Stimulated activated CD4-positive, alpha-beta T cell treated with anti-CD3 and anti-CD28 coated beads, Interleukin-4, amount 100 ng/mL, for 4 hours (primary cell): ENCODE data around the gene INPP5B.
"Not testable (repeated sequence)": the region's sequence is repeated elsewhere in the genome, so short reads cannot be mapped to it uniquely, and the experiment has no call there.

Experiments
- DNase-seq, 2 experiments: peaks; one replicate each; pipeline ENCODE4 v3.0.0-alpha.2; 2020

INPP5B gene

DNA sequence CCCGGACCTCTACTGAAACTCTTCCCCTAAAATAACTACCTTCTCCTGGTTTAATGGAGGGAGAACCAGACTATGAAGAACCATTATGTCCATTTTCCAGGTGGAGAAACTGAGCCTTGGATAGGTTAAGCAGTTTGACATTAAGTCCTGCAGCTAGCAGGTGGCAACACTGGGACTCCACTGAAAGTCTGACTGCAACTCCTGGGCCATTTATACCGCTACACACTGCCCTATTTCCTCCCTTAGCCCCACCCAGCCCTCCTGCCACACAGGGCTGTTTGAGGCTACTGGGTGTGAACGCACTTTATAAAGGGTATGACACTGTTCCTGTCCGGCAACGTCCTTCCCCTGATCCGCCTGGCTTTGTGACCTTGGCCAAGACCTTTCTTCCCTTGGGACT, 511 bp upstream of the INPP5B start:
- DNase-seq, result no peak

DNA sequence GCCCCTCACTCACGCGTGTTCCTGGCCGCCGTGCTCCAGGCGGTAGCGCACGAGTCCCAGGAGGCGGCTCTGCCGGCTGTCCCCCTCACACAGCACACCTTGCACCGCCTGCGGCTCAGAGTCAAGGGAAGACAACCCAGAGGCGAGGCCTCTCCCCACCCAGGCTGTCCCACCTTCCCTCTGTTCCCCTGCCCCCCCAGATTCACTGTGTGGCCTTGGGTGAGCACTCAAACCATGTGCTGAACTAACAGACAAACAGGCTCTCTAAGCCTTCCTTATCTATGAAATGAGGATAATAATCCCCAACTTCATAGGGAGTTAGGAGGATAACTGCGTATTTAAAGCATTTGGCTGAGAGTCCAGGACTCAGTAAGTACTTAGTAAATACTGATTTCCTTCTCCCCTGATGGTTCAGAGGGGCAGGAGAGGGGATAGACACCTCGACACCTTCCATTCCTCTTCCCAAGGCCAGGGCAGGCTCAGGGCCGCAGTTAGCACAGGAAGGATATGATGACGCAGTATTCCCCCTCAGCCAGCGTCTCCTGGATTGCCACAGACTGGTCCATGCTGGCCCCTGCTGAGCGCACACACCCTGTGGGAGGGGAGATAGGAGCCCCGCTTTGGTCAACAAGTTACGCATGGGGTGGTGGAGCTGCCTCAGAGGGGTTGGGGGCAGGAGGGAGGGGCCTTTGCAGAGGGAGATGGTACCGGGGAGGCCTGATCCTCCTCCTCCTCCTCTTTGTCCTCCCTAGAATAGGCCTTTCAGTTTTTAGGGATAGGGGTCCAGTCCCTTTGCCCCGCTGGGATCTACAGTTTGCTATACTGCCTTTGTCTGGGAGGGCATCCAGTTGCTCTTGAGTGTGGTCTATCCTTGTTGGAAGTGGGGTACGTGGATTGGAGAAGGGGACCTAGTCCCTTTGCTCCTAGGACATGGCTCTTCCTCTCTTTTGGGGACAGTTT, 830 bp downstream of the INPP5B start:
- DNase-seq, result no peak

DNA sequence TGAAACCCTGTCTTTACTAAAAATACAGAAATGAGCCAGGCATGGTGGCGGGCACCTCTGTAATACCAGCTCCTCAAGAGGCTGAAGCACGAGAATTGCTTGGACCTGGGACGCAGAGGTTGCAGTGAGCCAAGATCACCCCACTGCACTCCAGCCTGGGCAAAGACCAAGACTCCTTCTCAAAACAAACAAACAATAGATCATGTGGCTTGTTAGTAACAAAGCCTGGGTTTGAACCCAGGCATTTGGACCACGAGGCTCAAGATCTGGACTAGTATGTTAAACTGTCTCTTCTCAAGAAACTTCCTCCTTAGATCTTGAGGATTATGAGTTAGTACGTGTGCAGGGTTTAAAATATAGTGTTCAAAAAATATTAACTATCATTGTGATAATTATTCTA, 1.6 kb downstream of the INPP5B start:
- no peak for DNase-seq

DNA sequence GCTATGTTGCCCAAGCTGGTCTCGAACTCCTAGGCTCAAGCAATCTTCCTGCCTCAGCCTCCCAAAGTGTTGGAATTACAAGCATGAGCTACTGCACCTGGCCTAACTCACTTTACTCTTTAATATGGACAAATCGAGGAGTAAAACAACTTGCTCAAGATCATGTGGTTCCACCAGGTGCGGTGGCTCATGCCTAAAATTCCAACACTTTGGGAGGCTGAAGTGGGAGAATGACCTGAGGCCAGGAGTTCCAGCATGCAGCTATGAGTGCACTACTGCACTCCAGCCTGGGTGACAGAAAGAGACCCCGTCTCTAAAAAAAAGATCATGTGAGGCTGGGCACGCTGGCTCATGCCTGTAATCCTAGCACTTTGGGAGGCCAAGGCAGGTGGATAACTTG, 2.0 kb downstream of the INPP5B start:
- DNase-seq, result no peak

DNA sequence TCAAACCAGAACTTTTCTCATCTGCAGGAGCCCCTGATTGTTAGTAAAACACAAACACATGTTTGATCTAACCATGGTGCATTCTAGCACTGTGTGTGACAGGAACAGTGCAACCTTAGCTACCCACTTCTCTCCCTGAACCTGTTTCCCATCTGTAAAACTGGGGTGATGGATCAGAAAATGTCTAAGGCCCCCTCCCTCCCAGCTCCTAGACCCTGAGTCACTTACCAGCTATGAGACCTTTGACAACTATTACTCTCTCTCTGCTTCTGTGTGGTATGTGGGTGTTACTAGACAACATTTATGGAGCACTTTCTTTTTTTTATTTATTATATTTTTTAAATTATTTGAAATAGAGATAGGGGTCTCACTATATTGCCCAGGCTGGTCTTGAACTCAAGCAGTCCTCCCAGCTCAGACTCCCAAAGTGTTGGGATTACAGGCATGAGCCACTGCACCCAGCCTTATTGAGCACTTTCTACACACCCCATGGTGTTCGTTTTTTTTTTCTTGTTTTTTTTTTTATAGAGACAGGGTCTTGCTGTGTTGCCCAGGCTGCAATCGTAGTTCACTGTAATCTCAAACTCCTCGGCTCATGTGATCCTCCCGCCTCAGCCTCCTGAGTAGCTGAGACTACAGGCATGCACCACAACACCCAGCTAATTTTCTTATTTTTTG, 2.6 kb downstream of the INPP5B start:
- no peak for DNase-seq

DNA sequence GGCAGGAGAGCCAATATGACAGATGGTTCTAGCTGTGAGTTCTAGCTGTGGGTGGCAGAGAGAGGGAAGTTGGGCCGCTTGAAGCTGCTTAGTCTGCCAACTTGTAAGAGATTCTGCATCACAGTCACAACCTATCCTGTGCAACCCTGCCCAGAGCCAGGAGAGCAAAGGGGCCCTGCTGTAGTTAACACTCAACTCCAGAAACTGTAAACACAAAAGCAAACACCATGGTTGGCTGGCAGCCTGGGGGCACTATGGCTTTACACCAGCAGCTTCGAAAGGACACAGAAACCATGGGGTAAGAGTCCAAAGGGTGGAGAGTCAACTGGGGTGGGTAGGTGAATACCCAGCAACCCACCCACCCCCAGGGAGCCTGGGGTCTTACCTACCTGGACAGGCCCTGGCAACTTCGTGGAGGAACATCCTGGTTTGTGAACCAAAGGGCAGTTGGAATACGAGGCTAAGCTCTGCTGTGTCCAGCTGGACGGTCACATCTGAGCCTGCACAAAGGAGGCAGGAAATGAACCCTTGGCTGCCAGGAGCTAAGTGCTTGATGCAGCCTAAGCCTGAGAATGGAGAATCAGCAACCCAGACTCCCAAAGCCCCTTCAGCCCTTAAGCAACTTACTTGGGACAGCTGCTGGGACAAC, 6.4 kb downstream of the INPP5B start:
- no peak for DNase-seq

DNA sequence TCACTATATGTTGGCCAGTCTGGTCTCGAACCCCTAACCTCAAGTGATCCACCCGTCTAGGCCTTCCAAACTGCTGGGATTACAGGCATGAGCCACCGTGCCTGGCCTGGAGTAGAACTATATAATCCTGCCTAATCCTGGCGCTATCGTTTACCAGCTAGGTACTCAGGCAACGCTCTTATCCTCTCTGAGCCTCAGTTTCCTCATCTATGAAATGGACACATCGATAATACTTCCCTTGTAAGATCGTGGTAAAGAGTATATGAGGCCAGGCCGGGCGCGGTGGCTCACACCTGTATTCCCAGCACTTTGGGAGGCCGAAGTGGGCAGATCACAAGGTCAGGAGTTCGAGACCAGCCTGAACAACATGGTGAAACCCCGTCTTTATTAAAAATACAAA, 10.1 kb downstream of the INPP5B start:
- DNase-seq, result not testable (repeated sequence)

DNA sequence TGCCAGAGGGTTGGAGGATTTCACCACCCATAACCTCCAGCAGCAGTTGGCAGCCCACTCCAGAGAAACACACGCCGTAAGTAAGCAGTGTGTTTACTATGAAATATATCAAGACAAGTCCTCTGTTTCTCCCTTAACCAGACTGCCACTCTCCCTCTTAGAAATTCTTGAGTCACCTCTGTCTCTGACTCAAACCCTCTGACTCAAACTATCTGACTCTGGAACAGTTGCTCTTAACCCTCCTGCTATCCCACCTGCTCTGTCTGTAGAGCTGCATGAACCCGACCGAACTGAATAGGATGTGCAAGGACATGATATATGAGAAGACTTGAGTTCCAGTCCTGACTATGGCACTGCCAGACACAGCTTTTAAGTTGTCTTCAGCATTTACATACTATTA, 14.1 kb downstream of the INPP5B start:
- no peak for DNase-seq

DNA sequence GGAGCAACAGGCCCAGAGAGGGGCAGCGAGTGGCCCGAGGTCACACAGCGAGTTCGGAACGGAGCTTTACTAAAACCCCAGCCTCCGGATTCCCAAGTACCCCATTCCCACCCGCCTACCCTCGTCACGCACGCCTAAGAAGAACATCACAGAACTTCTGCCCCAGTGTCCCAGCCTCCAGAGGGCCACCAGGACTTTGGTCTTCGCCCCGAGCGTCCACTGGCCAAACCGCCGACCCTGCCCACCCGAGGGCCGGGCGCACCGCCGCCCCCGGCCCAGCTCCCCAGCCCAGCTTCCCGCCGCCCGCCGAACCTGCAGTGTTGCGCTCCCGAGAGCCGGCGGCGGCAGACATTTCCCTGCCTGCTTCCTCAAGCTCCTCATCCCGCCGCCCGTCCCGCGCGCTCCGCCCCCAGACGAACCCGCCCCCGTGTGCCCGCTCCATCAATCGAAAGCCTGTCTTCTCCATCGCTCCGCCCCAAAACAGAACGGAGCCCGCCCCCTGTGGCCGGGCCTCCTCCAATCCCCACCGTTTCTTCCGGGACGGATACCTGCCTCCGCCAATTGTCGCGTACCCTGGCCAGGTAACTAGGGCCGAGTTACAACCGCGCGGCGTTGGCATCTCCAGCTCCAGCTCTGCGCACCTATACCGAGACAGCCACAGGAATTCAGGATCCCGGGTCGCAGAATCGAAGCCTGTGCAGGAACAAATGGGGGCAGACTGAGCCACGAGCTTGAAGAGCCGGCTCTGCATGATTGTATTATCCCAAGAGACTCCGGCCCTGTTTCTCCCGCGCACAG, 15.3 kb downstream of the INPP5B start:
- DNase-seq, result peak; percentile 96

DNA sequence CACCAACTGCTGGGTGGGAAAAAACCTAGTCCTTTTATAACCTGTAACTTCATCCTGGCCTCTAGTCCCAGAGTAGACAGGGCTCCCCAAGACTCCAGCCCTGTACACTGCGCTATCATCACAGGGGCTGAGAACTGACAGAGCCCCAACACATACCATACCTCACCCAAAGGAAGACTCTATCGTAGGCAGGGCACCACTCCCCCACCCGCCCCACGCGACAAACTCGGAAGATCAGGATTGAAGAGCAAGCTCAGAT, 15.8 kb downstream of the INPP5B start:
- DNase-seq, result no peak

DNA sequence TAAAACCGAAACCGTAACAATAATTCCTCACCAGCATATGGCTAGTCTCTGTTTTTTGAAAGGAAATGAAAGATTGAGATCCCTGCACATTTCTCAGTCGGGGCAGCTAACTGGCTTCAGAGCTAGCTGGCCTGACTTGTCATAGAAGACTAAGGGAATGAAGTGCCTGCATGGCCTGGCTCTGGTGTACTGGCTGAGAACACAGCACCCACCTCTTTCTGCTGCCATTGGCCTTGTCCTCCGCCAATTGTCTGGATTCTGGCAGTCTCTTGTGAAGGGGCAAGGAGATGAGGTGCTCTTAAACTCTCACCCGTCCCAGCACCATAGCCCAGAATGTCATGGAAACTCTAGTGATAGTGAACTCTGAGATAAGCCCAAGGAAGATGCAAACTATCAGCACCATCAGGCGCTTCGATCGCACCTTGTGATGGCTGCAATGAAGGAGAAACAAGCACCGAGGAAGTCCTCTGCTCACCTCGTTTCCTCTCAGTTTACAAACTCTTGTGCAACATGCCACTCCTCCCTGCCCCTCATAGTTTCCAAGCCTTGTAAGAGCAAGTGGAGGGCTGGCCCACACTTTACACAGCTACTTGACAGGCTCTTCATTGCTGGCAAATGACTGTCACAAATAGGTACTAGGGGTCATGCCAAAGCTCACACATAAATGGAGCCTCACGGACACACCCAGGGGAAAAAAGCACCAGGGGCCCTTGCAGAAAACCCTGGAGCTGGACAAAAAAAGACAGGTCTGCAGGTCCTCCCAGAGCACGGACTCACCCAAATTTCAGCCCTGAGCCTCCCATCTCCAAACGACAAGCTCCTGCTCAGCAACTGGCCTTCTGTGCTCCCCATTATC, 16.4 kb downstream of the INPP5B start:
- DNase-seq, result peak; percentile 12 to 51

DNA sequence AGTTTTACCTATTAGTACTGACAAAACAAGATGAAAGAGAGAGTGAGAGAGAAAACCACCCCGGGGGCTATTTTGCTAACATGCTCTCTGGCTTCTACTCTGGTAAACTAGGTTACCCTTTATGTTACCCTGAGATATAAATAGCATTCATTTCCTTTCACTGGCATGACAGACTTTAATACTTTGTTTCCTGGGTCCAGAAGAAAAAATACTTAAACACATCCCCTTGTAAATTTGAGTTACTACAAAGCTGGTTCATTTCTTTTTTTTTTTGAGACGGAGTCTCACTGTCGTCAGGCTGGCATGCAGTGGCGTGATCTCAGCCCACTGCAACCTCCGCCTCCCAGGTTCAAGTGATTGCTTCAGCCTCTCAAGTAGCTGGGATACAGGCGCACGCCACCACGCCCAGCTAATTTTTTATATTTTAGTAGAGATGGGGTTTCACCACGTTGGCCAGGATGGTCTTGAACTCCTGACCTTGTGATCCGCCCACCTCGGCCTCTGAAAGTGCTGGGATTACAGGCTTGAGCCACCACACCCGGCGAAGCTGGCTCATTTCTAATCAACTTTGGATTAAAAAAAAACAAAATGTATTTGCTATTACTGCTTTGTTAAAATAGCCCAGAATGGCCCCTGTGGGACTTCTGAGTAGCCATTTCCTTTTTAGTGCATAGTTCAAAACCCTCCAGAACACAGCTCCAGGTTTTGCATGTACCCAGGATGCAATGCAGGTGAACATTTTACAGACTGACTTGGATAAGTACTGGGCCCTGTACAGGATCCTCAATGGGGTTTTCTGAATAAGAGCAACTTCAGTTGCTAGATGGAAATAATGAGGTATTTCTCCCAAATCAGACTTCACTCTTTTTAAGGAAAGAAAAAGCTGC, 20.6 kb downstream of the INPP5B start:
- DNase-seq, result no peak

DNA sequence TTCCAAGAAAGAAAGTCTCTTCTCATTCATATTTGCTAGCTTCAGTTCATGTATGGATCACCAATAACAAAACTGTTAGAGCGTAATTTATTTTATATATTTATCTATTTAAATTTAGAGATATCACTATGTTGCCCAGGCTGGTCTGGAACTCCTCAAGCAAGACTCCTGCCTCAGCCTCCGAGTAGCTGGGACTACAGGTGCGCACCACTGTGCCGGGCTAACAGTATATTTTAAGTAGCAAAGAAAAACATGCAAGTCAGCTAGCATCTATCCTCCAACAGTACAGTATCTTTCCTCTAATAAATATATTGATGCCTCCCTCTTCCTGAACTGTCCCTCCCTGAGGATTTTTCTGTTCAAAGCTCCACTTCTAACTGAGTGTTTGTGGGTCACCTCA, 21.5 kb downstream of the INPP5B start:
- DNase-seq, result no peak

DNA sequence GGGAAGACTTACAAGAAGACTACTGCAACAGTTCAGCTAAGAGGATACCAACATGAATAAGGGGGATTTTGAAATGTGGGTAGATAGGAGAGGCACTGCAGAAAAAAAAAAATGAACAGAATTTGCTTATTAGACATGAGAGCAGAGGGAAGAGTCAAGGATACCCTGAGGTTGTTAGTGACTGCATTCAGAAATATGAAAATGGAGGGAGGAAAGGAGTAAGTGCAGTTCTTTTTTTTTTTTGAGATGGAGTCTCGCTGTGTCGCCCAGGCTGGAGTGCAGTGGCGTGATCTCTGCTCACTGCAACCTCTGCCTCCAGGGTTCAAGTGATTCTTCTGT, 23.3 kb downstream of the INPP5B start:
- no peak for DNase-seq

DNA sequence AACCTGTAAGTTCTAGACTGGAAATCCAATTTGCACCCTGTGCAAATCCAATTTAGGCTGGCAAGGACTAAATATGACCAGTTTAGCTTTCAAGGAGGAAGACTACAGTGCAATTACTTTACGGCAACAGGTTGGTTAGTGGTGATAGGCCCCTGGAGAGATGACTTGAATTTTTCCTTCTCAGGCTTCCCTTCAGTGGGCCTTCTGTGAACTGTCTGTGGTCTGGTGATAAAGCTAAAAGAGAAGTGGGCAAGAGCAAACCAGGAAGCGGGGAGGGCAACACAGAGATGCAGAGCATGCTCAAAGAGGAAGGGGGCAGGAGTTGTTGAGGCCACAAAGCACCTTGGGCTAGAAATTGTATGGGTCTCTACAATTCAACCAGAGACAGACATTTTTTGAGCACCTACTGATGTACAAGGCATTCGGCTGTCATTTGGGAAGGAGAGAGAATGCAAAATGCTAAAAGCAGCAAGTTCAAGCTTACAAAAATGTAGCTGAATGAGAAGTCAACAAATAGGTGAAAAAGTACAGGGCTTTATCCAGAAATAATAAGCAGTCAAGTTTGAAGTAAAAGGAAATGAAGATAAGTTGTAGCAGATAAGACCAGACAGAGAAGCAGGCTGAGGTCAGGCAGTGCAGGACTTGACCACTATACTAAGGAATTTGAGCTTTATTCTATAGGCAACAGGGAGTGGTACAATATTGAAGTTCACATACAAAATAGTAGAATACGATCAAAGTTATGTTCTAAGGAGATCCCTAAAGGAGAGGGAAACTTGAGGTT, 23.9 kb downstream of the INPP5B start:
- no peak for DNase-seq

DNA sequence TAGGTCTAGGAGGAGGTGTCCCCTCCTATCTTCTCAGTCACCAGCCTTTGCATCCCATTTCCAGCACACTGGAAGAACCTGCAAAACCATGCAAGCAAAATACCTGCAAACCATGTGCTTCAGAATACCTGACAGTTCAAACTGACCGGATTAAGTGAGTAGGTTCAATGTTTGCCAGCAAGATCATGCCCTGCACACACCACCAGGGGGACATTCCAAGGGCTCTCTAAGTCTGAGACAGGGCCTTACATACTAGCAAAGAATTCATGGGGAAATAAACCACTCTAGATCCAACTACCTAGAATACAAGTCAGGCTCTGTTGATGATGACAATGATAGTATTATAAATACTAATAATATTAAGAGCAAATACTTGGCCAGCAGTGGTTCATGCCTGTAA, 27.6 kb downstream of the INPP5B start:
- DNase-seq, result no peak

DNA sequence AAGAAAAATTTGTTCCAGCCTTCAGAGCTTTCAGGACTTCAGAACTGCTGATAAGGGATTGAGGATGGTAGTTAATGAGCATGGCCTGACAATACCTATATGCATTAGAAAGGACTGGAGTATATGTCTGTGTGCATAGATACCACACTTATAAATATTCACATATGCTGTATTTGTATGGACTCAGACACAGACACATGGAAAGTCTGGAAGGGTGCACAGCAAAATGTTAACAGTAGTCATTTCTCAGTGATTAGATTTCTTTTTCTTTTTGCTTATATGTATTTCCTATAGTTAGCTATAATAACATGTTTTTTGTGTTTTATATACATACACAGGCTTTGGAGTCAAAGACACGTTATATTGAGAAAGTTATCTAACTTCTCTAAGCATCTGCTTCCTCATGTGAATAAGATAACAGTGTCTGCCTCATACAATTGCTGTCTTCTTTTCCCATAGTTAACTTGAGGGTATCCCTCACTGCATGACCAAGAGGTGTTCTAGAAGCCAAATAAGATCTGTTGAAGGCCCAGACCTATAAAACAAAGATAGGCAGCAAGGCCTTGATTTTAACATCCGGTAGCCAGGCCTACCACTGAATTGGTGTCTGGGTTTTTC, 31.3 kb downstream of the INPP5B start:
- DNase-seq, result no peak

DNA sequence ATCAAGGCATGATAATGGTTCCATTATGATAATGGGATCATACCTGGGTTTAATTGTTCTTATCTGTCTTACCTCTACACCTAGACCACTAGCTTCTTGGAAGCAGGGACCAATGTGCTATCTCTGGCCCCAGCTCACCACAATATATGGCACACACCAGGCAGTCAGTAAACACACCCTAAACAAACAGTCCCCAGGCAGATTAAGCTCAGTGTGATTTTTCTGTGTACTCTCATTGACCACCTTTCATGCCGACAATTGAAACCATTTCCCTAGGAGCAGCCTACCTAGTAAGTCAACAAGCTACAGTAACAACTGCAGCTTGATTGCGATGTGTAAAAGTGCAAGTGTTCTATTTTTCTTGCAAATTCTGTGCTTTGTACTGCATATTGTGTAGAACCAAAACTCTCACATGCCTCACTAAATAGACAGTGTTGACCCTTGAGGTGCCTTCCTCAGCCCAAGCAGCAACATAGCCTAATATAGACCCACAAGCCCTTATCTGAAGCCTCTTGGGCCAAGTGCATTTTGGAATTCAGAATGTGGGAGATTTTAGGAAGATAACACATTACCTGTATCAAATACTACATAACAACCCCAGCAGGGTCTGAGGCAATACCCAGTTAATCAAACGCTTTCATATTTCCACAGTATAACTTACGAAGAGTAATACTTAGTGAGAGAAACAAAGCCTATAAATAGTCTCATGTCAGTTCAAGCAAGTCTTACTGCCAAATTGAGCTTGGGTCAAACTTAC, 32.0 kb downstream of the INPP5B start:
- no peak for DNase-seq

DNA sequence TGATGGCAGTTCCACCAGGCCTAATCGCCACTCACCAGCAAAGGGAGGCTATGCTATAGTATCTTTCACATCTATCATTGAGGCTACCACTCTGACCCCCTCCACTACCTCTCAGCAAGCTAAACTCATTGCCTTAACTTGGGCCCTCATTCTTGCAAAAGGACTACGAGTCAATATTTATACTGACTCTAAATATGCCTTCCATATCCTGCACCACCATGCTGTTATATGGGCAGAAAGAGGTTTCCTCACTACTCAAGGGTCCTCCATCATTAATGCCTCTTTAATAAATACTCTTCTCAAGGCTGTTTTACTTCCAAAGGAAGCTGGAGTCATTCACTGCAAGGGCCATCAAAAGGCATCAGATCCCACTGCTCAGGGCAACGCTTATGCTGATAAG, 35.4 kb downstream of the INPP5B start:
- not testable (repeated sequence) for DNase-seq
